Measurements from ENCODE around the gene KIF1B.
"Not testable (repeated sequence)": the region's sequence is repeated elsewhere in the genome, so short reads cannot be mapped to it uniquely, and the experiment has no call there.

The KIF1B gene

GRCh38 chr1:10398278-10398733 lies 187.9 kb downstream of the KIF1B start:
- no peak for FAIRE-seq

- FAIRE-seq: no peak
These were observed 188.5 kb downstream of the KIF1B start, which contains the start of gene PGD for GRCh38 chr1:10398734-10399443. Gene PGD (plus strand): TSS chr1:10399064. CDS start chr1:10399118, 54 bp downstream.

- FAIRE-seq: no peak
These were observed 189.1 kb downstream of the KIF1B start for GRCh38 chr1:10399444-10399941.

GRCh38 chr1:10400013-10400412 lies 189.6 kb downstream of the KIF1B start:
- no peak for FAIRE-seq

GRCh38 chr1:10401281-10401680 lies 190.9 kb downstream of the KIF1B start:
- FAIRE-seq: no peak

GRCh38 chr1:10402729-10403274 lies 192.4 kb downstream of the KIF1B start:
- no peak for FAIRE-seq

- FAIRE-seq: no peak
These were observed 196.8 kb downstream of the KIF1B start for GRCh38 chr1:10407201-10407600.

- no peak for FAIRE-seq
These were observed 205.0 kb downstream of the KIF1B start for GRCh38 chr1:10415211-10415930.

GRCh38 chr1:10415967-10416366 lies 205.6 kb downstream of the KIF1B start:
- FAIRE-seq: not testable (repeated sequence)

- not testable (repeated sequence) for FAIRE-seq
These were observed 208.4 kb downstream of the KIF1B start for GRCh38 chr1:10418741-10419140.

- FAIRE-seq: no peak
These were observed 209.0 kb downstream of the KIF1B start for GRCh38 chr1:10419351-10419750.

GRCh38 chr1:10421637-10422036 lies 211.3 kb downstream of the KIF1B start:
- FAIRE-seq: no peak

- FAIRE-seq: no peak
These were observed 213.7 kb downstream of the KIF1B start for GRCh38 chr1:10424034-10424433.

- no peak for FAIRE-seq
These were observed 214.3 kb downstream of the KIF1B start for GRCh38 chr1:10424651-10425050.

GRCh38 chr1:10425826-10426534 lies 215.6 kb downstream of the KIF1B start:
- FAIRE-seq: not testable (repeated sequence)

GRCh38 chr1:10426535-10426848 lies 216.1 kb downstream of the KIF1B start:
- not testable (repeated sequence) for FAIRE-seq

GRCh38 chr1:10428984-10429383 lies 218.6 kb downstream of the KIF1B start:
- FAIRE-seq: no peak

GRCh38 chr1:10429868-10430215 lies 219.5 kb downstream of the KIF1B start:
- no peak for FAIRE-seq

- no peak for FAIRE-seq
These were observed 220.1 kb downstream of the KIF1B start, which contains the start of gene CENPS for GRCh38 chr1:10430216-10431069. Gene CENPS (plus strand): TSS chr1:10430433. CDS start chr1:10430518, 85 bp downstream.
